Esophagus squamous epithelium (tissue), 5 donors: ENCODE data around the gene ADCY5. TPM values are rescaled to one million over a fixed set of nuclear protein-coding genes. Genes with fewer than 3 reads are reported as not detected.
A peak's percentile ranks its signal among the peaks of the same experiment; 100 is the strongest.

Source experiments
- DNase-seq: peaks from one replicate; lab custom pipeline; 2025; lab: John Stamatoyannopoulos, UW
- H3K27ac ChIP-seq, 4 donors: fragments of 200-600 bp; sonication (generic); one replicate each; pipeline ENCODE4 v1.5.1; 2016 to 2019; ENCODE audit warnings: mild to moderate bottlenecking in 1 of 4
- H3K27me3 ChIP-seq, 4 donors: fragments of 200-600 bp; sonication (generic); 1 replicate in 3 of 4; 2 replicates in 1 of 4; pipeline versions ENCODE4 v1.5.1 to v1.6.0; 2017 to 2021; ENCODE audit warnings: antibody characterized with exemption in 1 of 4
- H3K36me3 ChIP-seq, 3 donors: fragments of 200-600 bp; sonication (generic); one replicate each; pipeline ENCODE4 v1.5.1; 2016 to 2019
- H3K4me1 ChIP-seq, 3 donors: fragments of 200-600 bp; sonication (generic); one replicate each; pipeline ENCODE4 v1.5.1; 2017 to 2019
- H3K4me3 ChIP-seq, 4 donors: fragments of 200-600 bp; sonication (generic); 1 replicate in 3 of 4; 2 replicates in 1 of 4; pipeline ENCODE4 v1.5.1; 2016 to 2019; ENCODE audit warnings: mild to moderate bottlenecking in 2 of 4, moderate library complexity in 1 of 4
- H3K9me3 ChIP-seq, 3 donors: fragments of 200-600 bp; sonication (generic); one replicate each; pipeline ENCODE4 v1.5.1; 2016 to 2019
- CTCF ChIP-seq, 6 experiments: fragments of 450-650 bp in 4 of 6; fragments of 200-600 bp in 2 of 6; sonication (generic) in 2 of 6; IDR thresholded peaks; one replicate each; pipeline ENCODE4 v1.5.1; 2016 to 2019; ENCODE audit warnings: antibody characterized with exemption in 6 of 6, mild to moderate bottlenecking in 4 of 6, moderate library complexity in 4 of 6
- POLR2A ChIP-seq, 4 donors: fragments of 450-650 bp; IDR thresholded peaks; one replicate each; pipeline ENCODE4 v1.6.1; 2017; ENCODE audit warnings: antibody characterized with exemption in 4 of 4, mild to moderate bottlenecking in 4 of 4, moderate library complexity in 3 of 4
- WGBS, 2 donors: methylation state at CpG; one replicate each; pipeline ENCODE4 v1.1.5; 2018; 5-methylcytosine and 5-hydroxymethylcytosine counted together
- intact Hi-C: fragments of 100-400 bp; cut with DNase I; formaldehyde crosslinking; loops from one replicate; pipeline ENCODE4 v1.15.0; 2022
- total RNA-seq, 4 donors: library from RNA; depleted of rRNA; stranded (reverse); fragments of >200 nt; gene quantifications; one replicate each; pipeline ENCODE4 v1.1.0, GENCODE V29; 2016
- donor health status: DM: yes; HTN: yes; CAD: no.

ADCY5 gene
- total RNA-seq, 4 donors from 2014 or later: 0.72 to 17.4 (median 5.3) TPM

GRCh38 chr3:123349566-123350435, 99.1 kb downstream of the ADCY5 start:
- peaks cover 0 to 36% (median 0%) of the 10 kb centered on the region in 4 donors for H3K27me3 ChIP-seq
- intact Hi-C loops: no loop called here
- peaks cover 0 to 40% (median 0%) of the 10 kb centered on the region in 3 donors for H3K4me1 ChIP-seq
- TF ChIP-seq CTCF (IDR thresholded peaks at IDR 0.05) (no peak), POLR2A (IDR thresholded peaks at IDR 0.05) (no peak)
- DNase-seq: no peak
- peak overlapping the region in 1 of 4 donors; percentile 21 for H3K27ac ChIP-seq
- H3K9me3 ChIP-seq: peaks cover 0 to under 1% (median 0%) of the 10 kb centered on the region in 3 donors
- 70 to 75% methylated on average over 11 to 12 of the region's 15 CpGs for WGBS, 2 donors
- no peaks in the 10 kb centered on the region for H3K36me3 ChIP-seq
- no peak overlapping the region for H3K4me3 ChIP-seq

- Histone ChIP-seq H3K4me3 (no peak overlapping the region), H3K36me3 (no peaks in the 10 kb centered on the region), H3K4me1 (peaks cover 0 to 46% (median 0%) of the 10 kb centered on the region in 3 donors), H3K9me3 (no peaks in the 10 kb centered on the region), H3K27ac (peak overlapping the region in 2 of 4 donors; percentile 27 to 70), H3K27me3 (peaks cover 0 to 36% (median 0%) of the 10 kb centered on the region in 4 donors)
- TF ChIP-seq CTCF (IDR thresholded peaks at IDR 0.05) (no peak), POLR2A (IDR thresholded peaks at IDR 0.05) (no peak)
- WGBS, 2 donors: 65 to 78% methylated on average over 9 of the region's 9 CpGs
- DNase-seq: no peak
- intact Hi-C loops: no loop called here
Measured at GRCh38 chr3:123349201-123349535, 99.7 kb downstream of the ADCY5 start.

- DNase-seq: no peak
- Histone ChIP-seq H3K4me3 (no peak overlapping the region), H3K27ac (peak overlapping the region in 3 of 4 donors; percentile 27 to 72 (median 70)), H3K27me3 (peaks cover 0 to 36% (median 0%) of the 10 kb centered on the region in 4 donors), H3K9me3 (no peaks in the 10 kb centered on the region), H3K4me1 (peaks cover 0 to 51% (median 0%) of the 10 kb centered on the region in 3 donors), H3K36me3 (no peaks in the 10 kb centered on the region)
- WGBS, 2 donors: 80 to 82% methylated on average over 11 to 12 of the region's 12 CpGs
- intact Hi-C loops: no loop called here
- no peak for TF ChIP-seq CTCF (IDR thresholded peaks at IDR 0.05)
Measured at GRCh38 chr3:123348471-123349200, 100.3 kb downstream of the ADCY5 start.

- TF ChIP-seq CTCF (IDR thresholded peaks at IDR 0.05) (no peak), POLR2A (IDR thresholded peaks at IDR 0.05) (no peak)
- 35 to 48% methylated on average over 9 to 12 of the region's 15 CpGs for WGBS, 2 donors
- peaks cover 0 to 57% (median 0%) of the 10 kb centered on the region in 3 donors for H3K4me1 ChIP-seq
- H3K9me3 ChIP-seq: no peaks in the 10 kb centered on the region
- intact Hi-C loops: no loop called here
- H3K27ac ChIP-seq: peak overlapping the region in 3 of 4 donors; percentile 49 to 72 (median 70)
- DNase-seq: no peak
- peaks cover 0 to 36% (median 0%) of the 10 kb centered on the region in 4 donors for H3K27me3 ChIP-seq
- H3K4me3 ChIP-seq: no peak overlapping the region
- H3K36me3 ChIP-seq: no peaks in the 10 kb centered on the region
Measured at GRCh38 chr3:123347691-123348264, 101.1 kb downstream of the ADCY5 start.
